ENCODE data around the gene TEX26. TPM values are rescaled to one million over a fixed set of nuclear protein-coding genes. Genes with fewer than 3 reads are reported as not detected.

Gene TEX26
- polyA plus RNA-seq, 1 of the 3 experiments (the other 2 are of a cell fraction): not detected

- no peaks in the 10 kb centered on the region for H3K27me3 ChIP-seq (ENCODE audit: insufficient read depth)
- no peaks in the 10 kb centered on the region for H3K79me2 ChIP-seq (ENCODE audit: insufficient read depth)
- H3K9me3 ChIP-seq: no peaks in the 10 kb centered on the region
- H3K9me2 ChIP-seq: no peaks in the 10 kb centered on the region
- 74% methylated on average over 5 of the region's 5 CpGs for WGBS (ENCODE audit: low lambda C conversion rate)
- H2AFZ ChIP-seq (ENCODE audit: low read depth): no peak overlapping the region
- POLR2A ChIA-PET: no interaction called here
- no peak for TF ChIP-seq FOXJ3 (CRISPR knock-in tag; IDR thresholded peaks at IDR 0.05)
- TF ChIP-seq NFIC (IDR thresholded peaks at IDR 0.05; ENCODE audit: borderline replicate concordance): no peak
- no peak for TF ChIP-seq SIN3A (IDR thresholded peaks at IDR 0.05; ENCODE audit: borderline replicate concordance, low read depth, low read length)
- TF ChIP-seq NRF1 (IDR thresholded peaks at IDR 0.05; ENCODE audit: low read depth, low read length): no peak
- TF ChIP-seq GABPA (IDR thresholded peaks at IDR 0.05; ENCODE audit: low read depth): no peak
- no peak for TF ChIP-seq MXI1 (IDR thresholded peaks at IDR 0.05; ENCODE audit: low read depth, low read length)
- TF ChIP-seq FOSL2 (IDR thresholded peaks at IDR 0.05; ENCODE audit: borderline replicate concordance, low read depth): no peak
- TF ChIP-seq, protein P1, sequence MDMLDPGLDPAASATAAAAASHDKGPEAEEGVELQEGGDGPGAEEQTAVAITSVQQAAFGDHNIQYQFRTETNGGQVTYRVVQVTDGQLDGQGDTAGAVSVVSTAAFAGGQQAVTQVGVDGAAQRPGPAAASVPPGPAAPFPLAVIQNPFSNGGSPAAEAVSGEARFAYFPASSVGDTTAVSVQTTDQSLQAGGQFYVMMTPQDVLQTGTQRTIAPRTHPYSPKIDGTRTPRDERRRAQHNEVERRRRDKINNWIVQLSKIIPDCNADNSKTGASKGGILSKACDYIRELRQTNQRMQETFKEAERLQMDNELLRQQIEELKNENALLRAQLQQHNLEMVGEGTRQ (IDR thresholded peaks at IDR 0.05; ENCODE audit: borderline replicate concordance, low read depth, low read length): no peak
- TF ChIP-seq TAF1 (IDR thresholded peaks at IDR 0.05; ENCODE audit: borderline replicate concordance, low read depth, low read length): no peak
- no peak for TF ChIP-seq CHD2 (IDR thresholded peaks at IDR 0.05; ENCODE audit: low read length, partially characterized antibody)
- no peak for TF ChIP-seq RCOR1 (IDR thresholded peaks at IDR 0.05; ENCODE audit: low read length)
- no peak for TF ChIP-seq ZBTB33 (IDR thresholded peaks at IDR 0.05; ENCODE audit: borderline replicate concordance, low read depth)
- TF ChIP-seq EP300 (IDR thresholded peaks at IDR 0.05; ENCODE audit: borderline replicate concordance in 1 of 2, low read depth in 1 of 2, low read length in 1 of 2): no peak
- TF ChIP-seq EZH2phosphoT487 (IDR thresholded peaks at IDR 0.05; ENCODE audit: borderline replicate concordance, low read depth): no peak
- TF ChIP-seq POLR2AphosphoS5 (IDR thresholded peaks at IDR 0.05; ENCODE audit: low read depth, low read length): no peak
- TF ChIP-seq USF1 (IDR thresholded peaks at IDR 0.05; ENCODE audit: borderline replicate concordance, low read depth): no peak
- no peak for TF ChIP-seq RAD21 (IDR thresholded peaks at IDR 0.05; ENCODE audit: low read length)
- no peak overlapping the region for H3K9ac ChIP-seq
- H3K27ac ChIP-seq (ENCODE audit: low read depth in 2 of 2, low read length in 1 of 2): no peak overlapping the region
- CTCF ChIA-PET: interaction anchor here (0.8 to 1.4 kb wide), 3 partner anchors 8 to 144 kb away, joined by 3 to 4 read pairs (median 3); no protein-coding TSS in a partner anchor
- no peak for DNase-seq
- peaks cover 0 to 16% of the 10 kb centered on the region in 2 experiments; a peak in 3 of 4 replicates for H3K4me1 ChIP-seq (ENCODE audit: control insufficient read depth in 1 of 2, insufficient read depth in 2 of 2, low read depth in 1 of 2, low read length in 1 of 2)
- H4K20me1 ChIP-seq (ENCODE audit: insufficient read depth): no peaks in the 10 kb centered on the region
- H3K4me2 ChIP-seq: no peak overlapping the region
- peaks cover 6% of the 10 kb centered on the region for H3F3A ChIP-seq (replicated peaks; ENCODE audit: insufficient read depth)
- H3K4me3 ChIP-seq (ENCODE audit: low read depth in 2 of 2, low read length in 1 of 2): no peak overlapping the region
- no peaks in the 10 kb centered on the region for H3K36me3 ChIP-seq (replicated peaks in 1 of 2; ENCODE audit: control insufficient read depth in 1 of 2, insufficient read depth in 2 of 2, low read length in 1 of 2)
These were observed 31.3 kb upstream of the TEX26 start for GRCh38 chr13:30900952-30901749.

All from SK-N-SH (cell line).